ENCODE data around the gene CCAR1. TPM values are rescaled to one million over a fixed set of nuclear protein-coding genes. Genes with fewer than 3 reads are reported as not detected.
"Not testable (repeated sequence)": the region's sequence is repeated elsewhere in the genome, so short reads cannot be mapped to it uniquely, and the experiment has no call there.

CCAR1 gene
- total and polyA plus RNA-seq, 2 experiments from 2014 or later: 32.4 to 53.2 TPM

- 66 to 68% methylated on average over 1 of the region's 1 CpG for WGBS, 2 experiments (ENCODE audit: low coverage in 1 of 2, low lambda C conversion rate in 2 of 2, missing lambda C conversion rate in 2 of 2)
- Histone ChIP-seq H3K4me2 (ENCODE audit: unreplicated experiment) (no peak overlapping the region), H3K27ac (no peak overlapping the region), H3K9me3 (ENCODE audit: low read depth) (no peaks in the 10 kb centered on the region), H2AFZ (no peak overlapping the region), H4K20me1 (ENCODE audit: insufficient read depth) (no peaks in the 10 kb centered on the region), H3K9ac (no peak overlapping the region), H3K79me2 (ENCODE audit: insufficient read depth) (no peaks in the 10 kb centered on the region), H3K36me3 (ENCODE audit: low read depth) (no peaks in the 10 kb centered on the region), H3K4me1 (ENCODE audit: insufficient read depth) (no peaks in the 10 kb centered on the region), H3K27me3 (replicated peaks; ENCODE audit: insufficient read depth) (no peaks in the 10 kb centered on the region), H3K9me2 (ENCODE audit: insufficient read depth) (no peaks in the 10 kb centered on the region), H3K4me3 (no peak overlapping the region), H3F3A (ENCODE audit: insufficient read depth) (0 out of 2 replicates have a peak, but pooled peaks cover 4% of the 10 kb centered on the region)
- in situ Hi-C loops (cut with MboI): no loop called here
- TF ChIP-seq EZH2phosphoT487 (IDR thresholded peaks at IDR 0.05; ENCODE audit: insufficient read depth, low read depth) (no peak), EZH2 (IDR thresholded peaks at IDR 0.05; ENCODE audit: insufficient read depth, poor library complexity, severe bottlenecking) (no peak)
- no peak for DNase-seq
Measured at GRCh38 chr10:68700197-68700596, 20.8 kb upstream of the CCAR1 start.

- H3K27ac ChIP-seq: no peak overlapping the region
- H3K27me3 ChIP-seq (replicated peaks; ENCODE audit: insufficient read depth): no peaks in the 10 kb centered on the region
- H4K20me1 ChIP-seq (ENCODE audit: insufficient read depth): no peaks in the 10 kb centered on the region
- no peaks in the 10 kb centered on the region for H3F3A ChIP-seq (ENCODE audit: insufficient read depth)
- no peak for TF ChIP-seq EZH2 (IDR thresholded peaks at IDR 0.05; ENCODE audit: insufficient read depth, poor library complexity, severe bottlenecking)
- no peak for TF ChIP-seq EZH2phosphoT487 (IDR thresholded peaks at IDR 0.05; ENCODE audit: insufficient read depth, low read depth)
- 55 to 58% methylated on average over 1 of the region's 1 CpG for WGBS, 2 experiments (ENCODE audit: low coverage in 1 of 2, low lambda C conversion rate in 2 of 2, missing lambda C conversion rate in 2 of 2)
- no peaks in the 10 kb centered on the region for H3K9me3 ChIP-seq (ENCODE audit: low read depth)
- DNase-seq: no peak
- no peaks in the 10 kb centered on the region for H3K79me2 ChIP-seq (ENCODE audit: insufficient read depth)
- H3K36me3 ChIP-seq (ENCODE audit: low read depth): no peaks in the 10 kb centered on the region
- H3K4me2 ChIP-seq (ENCODE audit: unreplicated experiment): no peak overlapping the region
- no peak overlapping the region for H3K4me3 ChIP-seq
- in situ Hi-C loops (cut with MboI): no loop called here
- H3K4me1 ChIP-seq (ENCODE audit: insufficient read depth): no peaks in the 10 kb centered on the region
- H3K9me2 ChIP-seq (ENCODE audit: insufficient read depth): no peaks in the 10 kb centered on the region
- no peak overlapping the region for H3K9ac ChIP-seq
- H2AFZ ChIP-seq: no peak overlapping the region
Measured at GRCh38 chr10:68705548-68705947, 15.5 kb upstream of the CCAR1 start.

- 74 to 79% methylated on average over 5 of the region's 5 CpGs for WGBS, 2 experiments (ENCODE audit: low coverage in 1 of 2, low lambda C conversion rate in 2 of 2, missing lambda C conversion rate in 2 of 2)
- H4K20me1 ChIP-seq (ENCODE audit: insufficient read depth); H3K36me3 ChIP-seq (ENCODE audit: low read depth); H3K9me2 ChIP-seq (ENCODE audit: insufficient read depth); DNase-seq; in situ Hi-C loops (cut with MboI); H3K79me2 ChIP-seq (ENCODE audit: insufficient read depth); H3K4me3 ChIP-seq; H3K4me2 ChIP-seq (ENCODE audit: unreplicated experiment); H2AFZ ChIP-seq; H3K4me1 ChIP-seq (ENCODE audit: insufficient read depth); H3F3A ChIP-seq (ENCODE audit: insufficient read depth); H3K9ac ChIP-seq; H3K9me3 ChIP-seq (ENCODE audit: low read depth); H3K27ac ChIP-seq; H3K27me3 ChIP-seq (replicated peaks; ENCODE audit: insufficient read depth): not testable (repeated sequence)
Measured at GRCh38 chr10:68708987-68709386, 12.1 kb upstream of the CCAR1 start.

GRCh38 chr10:68713065-68713464 lies 8.0 kb upstream of the CCAR1 start:
- H3K4me2 ChIP-seq (ENCODE audit: unreplicated experiment); H3K27ac ChIP-seq; H2AFZ ChIP-seq; H3K9ac ChIP-seq; H3K4me3 ChIP-seq; H3F3A ChIP-seq (ENCODE audit: insufficient read depth); H3K27me3 ChIP-seq (replicated peaks; ENCODE audit: insufficient read depth); in situ Hi-C loops (cut with MboI); H3K79me2 ChIP-seq (ENCODE audit: insufficient read depth); H3K9me2 ChIP-seq (ENCODE audit: insufficient read depth); H3K4me1 ChIP-seq (ENCODE audit: insufficient read depth); DNase-seq; H4K20me1 ChIP-seq (ENCODE audit: insufficient read depth); H3K9me3 ChIP-seq (ENCODE audit: low read depth); H3K36me3 ChIP-seq (ENCODE audit: low read depth): not testable (repeated sequence)
- 93 to 96% methylated on average over 10 to 13 of the region's 13 CpGs for WGBS, 2 experiments (ENCODE audit: low coverage in 1 of 2, low lambda C conversion rate in 2 of 2, missing lambda C conversion rate in 2 of 2)

GRCh38 chr10:68717435-68717834 lies 3.6 kb upstream of the CCAR1 start:
- WGBS, 2 experiments (ENCODE audit: low coverage in 1 of 2, low lambda C conversion rate in 2 of 2, missing lambda C conversion rate in 2 of 2): 67 to 71% methylated on average over 3 of the region's 3 CpGs

More at GRCh38 chr10:68717435-68717834, 3.6 kb upstream of the CCAR1 start:
- no peaks in the 10 kb centered on the region for H3K36me3 ChIP-seq (ENCODE audit: low read depth)
- H3K9me2 ChIP-seq (ENCODE audit: insufficient read depth): no peaks in the 10 kb centered on the region
- H2AFZ ChIP-seq: no peak overlapping the region
- H3K27ac ChIP-seq: no peak overlapping the region
- no peak overlapping the region for H3K4me2 ChIP-seq (ENCODE audit: unreplicated experiment)
- peaks cover 14% of the 10 kb centered on the region for H3K79me2 ChIP-seq (ENCODE audit: insufficient read depth)
- H4K20me1 ChIP-seq (ENCODE audit: insufficient read depth): no peaks in the 10 kb centered on the region
- no peaks in the 10 kb centered on the region for H3K27me3 ChIP-seq (replicated peaks; ENCODE audit: insufficient read depth)
- no peaks in the 10 kb centered on the region for H3K9me3 ChIP-seq (ENCODE audit: low read depth)
- in situ Hi-C loops (cut with MboI): no loop called here
- TF ChIP-seq EZH2 (IDR thresholded peaks at IDR 0.05; ENCODE audit: insufficient read depth, poor library complexity, severe bottlenecking) (no peak), EZH2phosphoT487 (IDR thresholded peaks at IDR 0.05; ENCODE audit: insufficient read depth, low read depth) (no peak)
- peaks cover 4% of the 10 kb centered on the region for H3K4me1 ChIP-seq (ENCODE audit: insufficient read depth)
- H3K4me3 ChIP-seq: no peak overlapping the region
- no peak for DNase-seq
- H3K9ac ChIP-seq: no peak overlapping the region
- no peaks in the 10 kb centered on the region for H3F3A ChIP-seq (ENCODE audit: insufficient read depth)

Data from GM23248 (cell line).